Hypothalamus (tissue), 51 donors: ENCODE data around the gene WDFY3.

Experiments used
- DNase-seq, 51 donors: peaks; one replicate each; lab custom pipeline; 2025; lab: John Stamatoyannopoulos, UW

WDFY3 gene

DNA sequence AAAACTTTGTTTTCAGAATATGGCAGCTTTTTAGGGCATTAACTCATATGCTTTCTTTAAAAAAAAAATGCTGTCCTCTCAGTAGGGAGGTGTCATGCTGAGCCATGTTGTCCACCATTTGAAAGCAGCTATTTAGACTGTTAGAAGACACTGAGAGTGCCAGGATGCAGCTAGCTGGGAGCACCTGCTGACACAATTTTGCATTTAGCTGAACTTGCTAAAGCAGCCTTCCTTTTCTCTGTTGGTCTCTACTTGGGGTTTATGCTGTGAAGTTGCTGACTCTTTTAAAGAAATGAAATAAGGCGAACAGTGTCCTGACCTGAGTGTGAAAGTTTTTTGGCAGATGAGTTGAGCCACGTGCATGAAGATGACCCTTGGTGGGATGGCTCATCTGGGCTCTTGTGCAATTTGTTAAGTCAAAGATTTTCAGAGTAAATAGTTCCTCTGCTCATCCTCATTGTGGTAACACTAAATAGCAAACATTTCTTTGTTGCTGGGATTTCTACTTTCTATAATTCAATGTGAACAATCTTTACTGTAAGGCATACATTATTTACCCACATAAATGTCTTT, 319.1 kb downstream of the WDFY3 start:
- DNase-seq, result no peak

- DNase-seq, result no peak
These were observed 322.4 kb downstream of the WDFY3 start for GRCh38 chr4:84644087-84644486.

DNA sequence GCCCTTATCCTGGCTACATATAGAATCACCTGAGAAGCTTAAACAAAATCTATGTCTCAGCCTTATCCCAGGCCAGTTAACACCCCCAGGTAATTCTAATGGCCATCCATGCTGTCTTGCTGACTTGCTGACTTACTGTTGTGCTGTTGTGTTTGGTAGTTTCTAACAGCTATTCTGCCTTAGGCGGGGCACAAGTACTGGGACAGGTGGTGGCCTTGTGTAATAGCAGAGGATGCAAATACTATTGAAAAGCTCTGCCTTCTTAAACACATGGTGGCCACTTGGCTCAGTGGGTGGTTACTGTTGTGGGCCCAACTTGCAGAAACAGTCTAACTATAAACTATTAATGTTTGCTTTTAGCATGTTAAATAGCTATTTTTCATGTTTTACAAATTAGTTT, 327.3 kb downstream of the WDFY3 start:
- DNase-seq, result no peak

- DNase-seq, result no peak
These were observed 328.4 kb downstream of the WDFY3 start for GRCh38 chr4:84638092-84638491.

GRCh38 chr4:84634961-84635360, 331.5 kb downstream of the WDFY3 start:
- DNase-seq, result no peak

GRCh38 chr4:84632092-84632491, 334.4 kb downstream of the WDFY3 start:
- DNase-seq, result no peak

DNA sequence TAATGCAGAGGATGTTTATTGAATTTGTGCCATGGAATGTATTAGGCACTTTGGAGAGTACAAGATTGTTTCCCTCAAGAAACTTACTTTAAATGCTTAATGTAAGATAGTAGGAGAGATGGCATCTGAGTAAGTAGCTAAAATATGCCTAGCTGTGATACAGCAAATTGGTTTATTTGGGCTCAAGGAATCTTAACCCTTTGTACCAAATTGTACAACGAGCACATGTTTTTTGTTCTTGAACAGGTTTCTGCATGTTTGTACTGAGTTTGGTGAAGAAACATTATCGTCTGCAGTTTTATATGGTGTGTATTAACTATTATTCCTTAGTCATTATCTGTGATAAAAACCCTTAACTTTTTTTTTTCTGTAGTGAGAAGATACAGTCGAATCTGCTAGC, 334.9 kb downstream of the WDFY3 start:
- DNase-seq, result no peak

DNA sequence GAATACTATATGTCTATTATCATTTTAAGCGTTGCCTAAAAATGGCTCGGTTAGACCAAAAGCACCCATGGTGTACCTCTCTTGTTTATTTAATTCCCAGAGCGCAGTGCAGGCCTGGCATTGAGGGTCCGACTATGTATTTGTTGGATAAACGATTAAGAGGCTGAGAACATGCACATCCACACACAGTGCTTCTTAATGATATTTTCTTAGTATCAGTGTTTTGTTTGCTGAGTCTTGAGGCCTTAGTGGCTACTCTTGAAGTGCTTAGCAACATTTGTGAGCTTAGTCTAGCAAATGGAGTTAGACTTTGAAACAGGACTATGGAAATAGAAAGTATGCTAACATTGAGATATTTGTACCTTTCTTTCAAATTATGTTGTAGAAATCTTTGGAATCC, 339.8 kb downstream of the WDFY3 start:
- DNase-seq, result no peak

DNA sequence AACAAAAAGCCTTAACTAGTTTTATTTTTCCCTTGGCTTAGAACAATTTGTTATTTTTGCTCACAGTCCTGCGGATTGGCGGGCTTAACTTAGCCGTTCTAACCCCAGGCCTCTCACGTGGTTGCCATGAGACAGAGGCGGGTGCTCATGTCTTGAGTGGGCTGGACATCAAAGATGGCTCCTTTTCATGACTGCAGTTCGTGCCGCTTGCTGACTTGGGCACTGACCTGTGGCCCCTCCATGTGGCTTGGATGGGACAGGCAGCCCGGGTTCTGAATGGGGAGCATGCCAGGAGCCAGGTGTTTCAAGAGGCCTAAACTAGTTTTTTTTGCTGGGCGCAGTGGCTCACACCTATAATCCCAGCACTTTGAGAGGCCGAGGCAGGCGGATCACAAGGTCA, 342.8 kb downstream of the WDFY3 start:
- DNase-seq, result no peak

DNA sequence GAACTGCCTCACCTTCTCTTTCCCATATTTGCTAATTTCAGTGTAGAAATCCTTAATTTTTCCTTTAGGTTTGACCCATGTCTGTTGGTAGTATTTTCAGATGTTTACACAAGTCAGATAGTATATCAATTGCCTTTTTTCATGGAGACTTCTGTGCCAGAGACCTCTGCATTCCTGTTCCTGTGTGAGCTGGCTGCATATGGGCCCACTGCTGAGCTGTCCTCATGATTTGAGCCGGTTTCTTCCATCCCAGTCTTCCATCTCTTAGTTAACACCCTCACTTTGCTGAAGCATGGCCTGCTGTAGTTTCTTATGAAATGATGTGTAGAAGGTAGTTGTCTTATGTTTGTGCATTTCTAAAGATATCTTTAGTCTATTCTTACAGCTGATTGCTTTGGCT, 343.5 kb downstream of the WDFY3 start:
- DNase-seq, result no peak
